Right lobe of liver (tissue), 6 donors: ENCODE results near the gene FOS. TPM values are rescaled to one million over a fixed set of nuclear protein-coding genes. Genes with fewer than 3 reads are reported as not detected.

Source experiments
- ATAC-seq, 4 donors: fragments of 200-7000 bp; cut with Tn5 transposase; one replicate each; pipeline ENCODE4 v1.9.1; 2020; ENCODE audit warnings: mild to moderate bottlenecking in 4 of 4, moderate library complexity in 4 of 4
- DNase-seq, 3 donors: peaks; one replicate each; pipeline ENCODE4 v3.0.0-alpha.2; 2020
- H3K27ac ChIP-seq, 3 donors: fragments of 200-600 bp; one replicate each; pipeline ENCODE4 v1.8.0; 2022
- H3K27me3 ChIP-seq, 2 donors: fragments of 200-600 bp; one replicate each; pipeline ENCODE4 v1.8.0; 2022
- H3K36me3 ChIP-seq, 4 donors: fragments of 200-600 bp; sonication (generic) in 1 of 4; one replicate each; pipeline versions ENCODE4 v1.5.1 to v1.8.0; 2017 to 2022; ENCODE audit warnings: control low read depth in 1 of 4
- H3K4me1 ChIP-seq, 4 donors: fragments of 200-600 bp; sonication (generic) in 1 of 4; one replicate each; pipeline versions ENCODE4 v1.5.1 to v1.8.0; 2017 to 2022; ENCODE audit warnings: control low read depth in 1 of 4
- H3K4me3 ChIP-seq, 3 donors: fragments of 200-600 bp; one replicate each; pipeline ENCODE4 v1.8.0; 2022
- H3K9me3 ChIP-seq, 4 donors: fragments of 200-600 bp; sonication (generic) in 1 of 4; one replicate each; pipeline versions ENCODE4 v1.5.1 to v1.8.0; 2017 to 2022; ENCODE audit warnings: control low read depth in 1 of 4
- POLR2A ChIP-seq: fragments of 450-650 bp; IDR thresholded peaks from one replicate; pipeline ENCODE4 v1.6.1; 2017; ENCODE audit warnings: antibody characterized with exemption, mild to moderate bottlenecking
- WGBS: methylation state at CpG from one replicate; pipeline ENCODE4 v1.1.6; 2018; ENCODE audit warnings: low coverage, low lambda C conversion rate; ENCODE audit not compliant: insufficient coverage; ENCODE audit errors: missing lambda C conversion rate; 5-methylcytosine and 5-hydroxymethylcytosine counted together
- intact Hi-C, 2 donors: fragments of 100-400 bp; cut with DNase I; formaldehyde crosslinking; loops; one replicate each; pipeline versions ENCODE4 v1.11.2 to v1.14.1; 2022
- total RNA-seq, 6 experiments: library from RNA; depleted of rRNA in 2 of 6; stranded (reverse); fragments of >200 nt in 2 of 6; fragmentation: NEBNext Ultra II Directional in 3 of 6; extraction: Animal tissue kit (Norgen Biotek cat#: 25700) in 3 of 6; gene quantifications; one replicate each; pipeline versions ENCODE4 v1.1.0 to v1.2.4, GENCODE V29; 2016 to 2023
- TF ChIP-seq, protein P1 (sequence below), 4 donors: fragments of 200-600 bp in 3 of 4; fragments of 450-650 bp in 1 of 4; IDR thresholded peaks; one replicate each; pipeline versions ENCODE4 v1.5.1 to v1.8.0; 2016 to 2022; ENCODE audit warnings: antibody characterized with exemption in 4 of 4, mild to moderate bottlenecking in 2 of 4
- donor health status: DM: no; HTN: yes; CAD: no.
- donor health status: DM: no; HTN: no; CAD: no.
- donor health status: DM: no; HTN: no; CAD: no.
- donor health status: DM: no; HTN: yes; CAD: no.
- donor health status: DM: no; HTN: yes; CAD: no.

The FOS gene
- total RNA-seq, 6 experiments from 2014 or later = 9.9 to 151 (median 49.5) TPM

DNA sequence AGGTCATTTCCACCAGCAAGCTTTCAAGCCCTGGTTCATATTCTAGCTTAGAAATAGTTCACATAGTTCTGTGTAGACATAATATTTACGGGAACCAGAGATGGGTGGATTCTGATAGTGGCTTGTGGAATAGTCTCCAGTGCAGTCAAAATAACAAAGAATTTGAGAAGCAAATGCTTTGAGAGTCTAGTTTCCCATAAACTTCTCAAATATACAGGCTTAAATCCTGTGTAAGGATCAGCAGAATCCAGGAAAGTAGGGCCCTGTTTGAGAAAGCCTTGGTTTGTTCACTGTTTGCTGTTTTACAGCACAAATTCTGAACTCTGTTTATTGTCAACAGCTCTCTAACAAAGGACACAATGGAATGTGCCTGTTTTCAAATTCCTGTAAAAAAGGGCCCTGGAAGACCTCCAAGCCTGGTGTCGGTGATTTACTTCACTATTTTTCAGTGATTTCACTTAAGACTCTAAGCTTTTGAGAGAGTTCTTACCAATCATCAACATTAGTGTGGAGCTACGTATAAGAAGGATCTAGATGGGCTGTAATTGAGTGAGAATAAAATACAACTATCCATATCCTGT is 11.4 kb upstream of the FOS start:
- TF ChIP-seq, protein P1, sequence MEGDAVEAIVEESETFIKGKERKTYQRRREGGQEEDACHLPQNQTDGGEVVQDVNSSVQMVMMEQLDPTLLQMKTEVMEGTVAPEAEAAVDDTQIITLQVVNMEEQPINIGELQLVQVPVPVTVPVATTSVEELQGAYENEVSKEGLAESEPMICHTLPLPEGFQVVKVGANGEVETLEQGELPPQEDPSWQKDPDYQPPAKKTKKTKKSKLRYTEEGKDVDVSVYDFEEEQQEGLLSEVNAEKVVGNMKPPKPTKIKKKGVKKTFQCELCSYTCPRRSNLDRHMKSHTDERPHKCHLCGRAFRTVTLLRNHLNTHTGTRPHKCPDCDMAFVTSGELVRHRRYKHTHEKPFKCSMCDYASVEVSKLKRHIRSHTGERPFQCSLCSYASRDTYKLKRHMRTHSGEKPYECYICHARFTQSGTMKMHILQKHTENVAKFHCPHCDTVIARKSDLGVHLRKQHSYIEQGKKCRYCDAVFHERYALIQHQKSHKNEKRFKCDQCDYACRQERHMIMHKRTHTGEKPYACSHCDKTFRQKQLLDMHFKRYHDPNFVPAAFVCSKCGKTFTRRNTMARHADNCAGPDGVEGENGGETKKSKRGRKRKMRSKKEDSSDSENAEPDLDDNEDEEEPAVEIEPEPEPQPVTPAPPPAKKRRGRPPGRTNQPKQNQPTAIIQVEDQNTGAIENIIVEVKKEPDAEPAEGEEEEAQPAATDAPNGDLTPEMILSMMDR (IDR thresholded peaks at IDR 0.05) = no peak
- no peak for TF ChIP-seq POLR2A
- H3K9me3 ChIP-seq = no peaks in the 10 kb centered on the region
- H3K36me3 ChIP-seq = no peaks in the 10 kb centered on the region
- no peak overlapping the region for H3K4me3 ChIP-seq
- intact Hi-C loops = no loop called here
- H3K27ac ChIP-seq = peak overlapping the region; percentile 11 to 49 (median 32)
- no peaks in the 10 kb centered on the region for H3K27me3 ChIP-seq
- no peak for DNase-seq
- 77% methylated on average over 3 of the region's 3 CpGs for WGBS
- ATAC-seq = peak in 1 of 4 donors; percentile 19
- no peaks in the 10 kb centered on the region for H3K4me1 ChIP-seq

DNA sequence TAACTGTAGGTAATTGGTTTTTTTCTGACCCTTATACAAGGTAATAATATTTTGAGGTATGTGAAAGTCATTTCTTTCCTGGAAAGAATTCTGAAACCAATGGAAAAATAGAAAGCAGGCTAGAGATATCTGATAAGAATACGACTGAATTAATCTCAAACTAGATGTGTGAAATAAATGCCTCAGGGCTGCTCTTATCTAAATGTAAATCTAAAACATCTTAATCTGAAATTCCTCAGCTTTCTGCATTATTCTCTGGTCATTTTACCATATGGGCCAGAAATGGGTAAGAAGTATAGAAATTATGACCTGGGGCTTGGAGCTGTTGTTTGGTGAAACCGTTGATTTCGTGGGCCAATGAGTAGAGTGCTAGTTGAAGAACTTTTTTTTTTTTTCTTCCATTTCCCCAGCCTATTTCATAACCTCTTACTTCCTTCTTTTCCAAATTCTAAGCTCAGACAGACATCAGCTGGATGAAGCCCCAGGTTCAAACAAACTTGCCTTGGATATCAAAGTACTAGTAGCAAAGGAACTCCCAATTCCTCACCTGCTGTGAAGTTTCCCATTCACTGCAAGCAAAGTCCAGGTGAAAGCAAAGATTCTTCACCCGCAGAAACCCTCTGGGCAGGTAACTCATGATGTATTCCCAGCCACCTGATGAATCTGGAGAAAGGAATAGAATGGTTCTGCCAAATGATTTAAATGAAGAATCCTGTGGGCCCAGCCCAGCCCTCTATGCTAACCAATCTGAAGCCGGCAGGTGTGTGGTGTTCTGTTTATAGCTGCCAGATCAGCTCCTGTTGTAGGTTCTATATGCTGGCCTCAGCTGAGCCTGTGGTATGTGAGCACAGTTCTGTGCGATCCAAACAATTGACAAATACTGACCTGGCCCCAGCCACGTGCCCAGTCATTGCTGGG is 9.7 kb upstream of the FOS start:
- no peaks in the 10 kb centered on the region for H3K4me1 ChIP-seq
- H3K36me3 ChIP-seq = no peaks in the 10 kb centered on the region
- intact Hi-C loops = no loop called here
- no peaks in the 10 kb centered on the region for H3K9me3 ChIP-seq
- H3K4me3 ChIP-seq = no peak overlapping the region
- 69% methylated on average over 4 of the region's 7 CpGs for WGBS
- no peak for DNase-seq
- TF ChIP-seq, protein P1 (IDR thresholded peaks at IDR 0.05) = no peak
- TF ChIP-seq POLR2A = no peak
- no peak overlapping the region for H3K27ac ChIP-seq
- no peaks in the 10 kb centered on the region for H3K27me3 ChIP-seq
- peak in 2 of 4 donors; percentile 27 to 59 for ATAC-seq

DNA sequence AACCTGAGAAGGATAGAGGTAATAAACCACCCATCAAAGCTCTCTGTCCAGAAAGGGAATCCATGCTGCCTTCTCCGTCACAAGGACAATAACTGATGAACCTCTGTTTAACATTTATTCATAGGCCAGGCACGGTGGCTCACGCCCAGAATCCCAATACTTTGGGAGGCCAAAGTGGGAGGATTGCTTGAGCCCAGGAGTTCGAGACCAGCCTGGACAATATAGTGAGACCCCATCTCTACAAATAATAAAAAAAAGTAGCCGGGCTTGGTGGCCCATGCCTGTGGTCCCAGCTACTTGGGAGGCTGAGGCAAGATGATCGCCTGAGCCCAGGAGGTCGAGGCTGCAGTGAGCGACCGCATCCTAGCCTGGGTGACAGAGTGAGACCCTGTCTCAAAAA is 7.1 kb upstream of the FOS start:
- no peak overlapping the region for H3K27ac ChIP-seq
- TF ChIP-seq, protein P1 (IDR thresholded peaks at IDR 0.05) = no peak
- TF ChIP-seq POLR2A = no peak
- no peaks in the 10 kb centered on the region for H3K36me3 ChIP-seq
- intact Hi-C loops = no loop called here
- ATAC-seq (no peak), DNase-seq (no peak)
- no peak overlapping the region for H3K4me3 ChIP-seq
- H3K27me3 ChIP-seq = no peaks in the 10 kb centered on the region
- H3K9me3 ChIP-seq = no peaks in the 10 kb centered on the region
- WGBS = 91% methylated on average over 8 of the region's 9 CpGs
- H3K4me1 ChIP-seq = peaks cover 0 to 2% (median 0%) of the 10 kb centered on the region in 4 donors

DNA sequence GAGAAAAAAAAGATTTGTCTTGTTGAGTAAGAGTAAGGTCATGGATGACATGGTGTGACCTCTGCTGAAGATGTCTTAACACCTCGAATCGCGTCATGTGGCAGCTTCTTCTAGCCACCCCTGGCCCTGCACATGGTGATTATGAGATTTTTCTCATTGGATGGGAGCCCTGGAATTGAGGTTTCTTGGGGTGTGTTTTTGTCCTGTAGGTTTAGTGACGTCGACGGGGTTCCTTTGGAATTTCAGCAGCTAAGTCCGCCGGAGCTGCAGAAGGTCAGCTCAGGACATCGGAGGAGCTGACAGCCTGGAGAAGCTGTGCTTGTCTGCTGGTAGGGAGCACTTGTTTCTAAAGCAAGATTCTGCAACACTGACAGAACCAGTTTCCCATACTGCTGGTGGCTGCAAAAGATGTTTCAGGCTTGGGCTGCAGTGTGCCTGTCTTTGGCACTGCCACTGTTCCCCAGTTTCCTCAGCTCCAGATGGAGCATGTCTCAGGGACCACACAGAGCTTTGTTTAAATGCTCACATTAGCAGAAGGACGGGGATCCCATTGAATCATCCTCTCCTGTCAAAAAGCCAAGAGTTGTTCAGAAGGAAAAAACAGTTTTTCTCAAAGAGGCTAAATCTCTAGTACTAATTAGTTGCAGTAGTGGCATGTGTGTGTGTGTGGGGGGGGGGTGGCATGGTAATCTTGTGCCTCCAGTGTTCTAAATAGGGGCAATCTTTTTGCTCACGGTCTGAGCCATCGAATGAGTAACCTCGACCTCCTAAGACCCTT is 5.2 kb upstream of the FOS start:
- Histone ChIP-seq H3K4me1 (peaks cover 0 to 5% (median 0%) of the 10 kb centered on the region in 4 donors), H3K27me3 (no peaks in the 10 kb centered on the region), H3K27ac (no peak overlapping the region), H3K9me3 (no peaks in the 10 kb centered on the region), H3K4me3 (no peak overlapping the region), H3K36me3 (no peaks in the 10 kb centered on the region)
- ATAC-seq = no peak
- no peak for DNase-seq
- WGBS = 66% methylated on average over 11 of the region's 13 CpGs
- TF ChIP-seq, protein P1 (IDR thresholded peaks at IDR 0.05) = no peak
- TF ChIP-seq POLR2A = no peak
- intact Hi-C loops = no loop called here
